GM18511 (cell line): ENCODE results near the gene GPANK1.

ENCODE experiments used
- ATAC-seq: cut with Tn5 transposase; IDR thresholded peaks from one replicate; pipeline ENCODE4 v1.9.1; 2021; ENCODE audit warnings: mild to moderate bottlenecking, moderate library complexity; ENCODE audit not compliant: unreplicated experiment

GPANK1 gene

GRCh38 chr6:31642798-31643570, 21.8 kb downstream of the GPANK1 start:
- ATAC-seq, result no peak

GRCh38 chr6:31641370-31641769, 23.4 kb downstream of the GPANK1 start:
- no peak for ATAC-seq

- ATAC-seq, result no peak
Measured at GRCh38 chr6:31640612-31641011, 24.2 kb downstream of the GPANK1 start.

- ATAC-seq, result no peak
Measured at GRCh38 chr6:31639449-31639861, 25.3 kb downstream of the GPANK1 start.

- ATAC-seq, result no peak
Measured at GRCh38 chr6:31639043-31639442, 25.8 kb downstream of the GPANK1 start.

- no peak for ATAC-seq
Measured at GRCh38 chr6:31636698-31637596, 27.9 kb downstream of the GPANK1 start.

GRCh38 chr6:31634969-31635575, 29.7 kb downstream of the GPANK1 start:
- ATAC-seq, result no peak

GRCh38 chr6:31634131-31634530, 30.7 kb downstream of the GPANK1 start:
- ATAC-seq, result no peak

- no peak for ATAC-seq
Measured at GRCh38 chr6:31633447-31633846, 31.4 kb downstream of the GPANK1 start.

- ATAC-seq, result no peak
Measured at GRCh38 chr6:31632279-31632946, 32.4 kb downstream of the GPANK1 start.

- ATAC-seq, result no peak
Measured at GRCh38 chr6:31631681-31632278, 33.0 kb downstream of the GPANK1 start.

GRCh38 chr6:31631209-31631608, 33.6 kb downstream of the GPANK1 start:
- ATAC-seq, result no peak

- no peak for ATAC-seq
Measured at GRCh38 chr6:31630177-31630934, 34.4 kb downstream of the GPANK1 start.

GRCh38 chr6:31629014-31629413, 35.8 kb downstream of the GPANK1 start:
- ATAC-seq, result no peak

- ATAC-seq, result no peak
Measured at GRCh38 chr6:31627690-31628287, 37.0 kb downstream of the GPANK1 start.

GRCh38 chr6:31626952-31627351, 37.8 kb downstream of the GPANK1 start:
- no peak for ATAC-seq

- no peak for ATAC-seq
Measured at GRCh38 chr6:31624070-31624469, 40.7 kb downstream of the GPANK1 start.

GRCh38 chr6:31622684-31623091, 42.1 kb downstream of the GPANK1 start:
- ATAC-seq, result no peak

- ATAC-seq, result no peak
Measured at GRCh38 chr6:31621991-31622390, 42.8 kb downstream of the GPANK1 start.
